GM20431 (cell line): ENCODE results near the gene OSBPL6.
"Not testable (repeated sequence)": the region's sequence is repeated elsewhere in the genome, so short reads cannot be mapped to it uniquely, and the experiment has no call there.

Experiments
- in situ Hi-C: fragments of 300-500 bp; cut with MseI, MboI; formaldehyde crosslinking; loops from one replicate; pipeline ENCODE4 v1.15.0; 2020; ENCODE audit warnings: low sequenced_read_pairs; ENCODE audit not compliant: unreplicated experiment

Gene OSBPL6

GRCh38 chr2:178385595-178386148 lies 191.4 kb downstream of the OSBPL6 start:
- in situ Hi-C loops: no loop called here

- in situ Hi-C loops: no loop called here
Observed at GRCh38 chr2:178386986-178387597, 192.8 kb downstream of the OSBPL6 start.

- in situ Hi-C loops: no loop called here
Observed at GRCh38 chr2:178388287-178388686, 194.0 kb downstream of the OSBPL6 start.

DNA sequence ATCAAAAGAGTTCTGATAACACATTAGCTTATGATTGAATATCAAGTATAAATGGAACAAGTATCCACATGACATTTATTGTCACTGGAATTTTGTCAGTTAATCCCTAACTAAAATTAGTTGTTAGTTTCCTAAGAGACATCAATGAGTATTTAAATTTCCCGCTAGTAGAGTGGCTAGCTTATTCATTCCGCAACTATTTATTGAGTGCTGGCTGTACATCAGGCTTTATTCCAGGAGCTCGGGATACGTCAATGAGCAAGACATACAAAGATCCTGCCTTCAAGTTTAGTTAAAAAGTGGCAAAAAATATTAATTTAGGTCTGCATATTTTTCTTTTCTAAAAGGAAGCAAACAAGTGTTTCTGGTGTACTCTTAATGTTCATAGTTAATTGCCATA lies 197.4 kb downstream of the OSBPL6 start:
- in situ Hi-C loops: no loop called here

DNA sequence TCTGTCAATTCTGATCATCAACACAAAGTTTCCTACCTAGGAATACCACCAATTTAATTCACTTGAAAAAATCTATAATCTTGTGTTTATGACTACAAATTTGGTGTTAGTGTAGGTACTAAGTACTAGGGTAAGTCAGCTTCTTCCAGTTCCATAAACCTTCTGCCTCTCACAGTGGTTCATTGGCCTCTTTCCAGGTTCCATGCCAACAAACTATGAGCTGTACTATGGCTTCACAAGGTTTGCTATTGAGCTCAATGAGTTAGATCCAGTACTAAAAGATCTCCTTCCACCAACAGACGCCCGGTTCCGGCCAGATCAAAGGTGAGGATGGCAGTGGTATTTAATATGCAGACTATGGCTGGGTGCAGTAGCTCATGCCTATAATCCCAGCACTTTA lies 197.9 kb downstream of the OSBPL6 start:
- in situ Hi-C loops: no loop called here

DNA sequence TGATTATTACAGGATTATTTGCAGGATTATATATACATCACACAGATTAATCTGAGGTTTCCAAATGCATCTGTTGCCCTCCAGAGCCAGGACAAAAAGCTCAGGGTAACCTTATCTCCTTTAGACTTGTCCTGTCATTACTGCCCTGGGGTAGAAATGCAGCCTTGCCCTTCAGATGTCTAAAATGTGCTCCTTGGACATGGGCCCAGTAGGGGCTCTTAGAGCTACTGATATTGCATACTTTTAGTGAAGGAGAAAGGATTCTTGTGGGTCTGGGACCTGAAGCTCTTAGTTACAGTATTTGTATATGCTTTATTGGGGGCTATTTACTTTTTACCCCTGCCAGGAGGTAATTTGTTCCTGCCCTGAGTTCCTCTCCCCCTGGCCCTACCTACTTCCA lies 200.5 kb downstream of the OSBPL6 start:
- in situ Hi-C loops: no loop called here

DNA sequence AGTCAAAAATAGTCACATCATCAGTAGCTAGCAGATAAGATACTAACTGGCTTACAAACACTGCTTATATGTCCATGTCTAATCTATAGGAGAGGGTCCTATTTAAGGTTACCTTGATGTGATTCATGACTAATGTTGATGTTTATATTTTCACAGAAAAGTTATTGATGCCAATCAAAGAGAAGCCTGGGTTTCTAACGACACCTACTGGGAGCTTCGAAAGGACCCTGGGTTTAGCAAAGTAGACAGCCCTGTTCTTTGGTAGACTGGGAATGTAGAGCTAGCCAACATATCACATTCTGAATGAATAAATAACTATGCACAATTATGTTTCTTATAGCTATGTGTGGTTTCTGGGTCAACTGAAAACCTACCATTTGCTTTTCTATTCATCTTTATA lies 201.0 kb downstream of the OSBPL6 start:
- in situ Hi-C loops: no loop called here

DNA sequence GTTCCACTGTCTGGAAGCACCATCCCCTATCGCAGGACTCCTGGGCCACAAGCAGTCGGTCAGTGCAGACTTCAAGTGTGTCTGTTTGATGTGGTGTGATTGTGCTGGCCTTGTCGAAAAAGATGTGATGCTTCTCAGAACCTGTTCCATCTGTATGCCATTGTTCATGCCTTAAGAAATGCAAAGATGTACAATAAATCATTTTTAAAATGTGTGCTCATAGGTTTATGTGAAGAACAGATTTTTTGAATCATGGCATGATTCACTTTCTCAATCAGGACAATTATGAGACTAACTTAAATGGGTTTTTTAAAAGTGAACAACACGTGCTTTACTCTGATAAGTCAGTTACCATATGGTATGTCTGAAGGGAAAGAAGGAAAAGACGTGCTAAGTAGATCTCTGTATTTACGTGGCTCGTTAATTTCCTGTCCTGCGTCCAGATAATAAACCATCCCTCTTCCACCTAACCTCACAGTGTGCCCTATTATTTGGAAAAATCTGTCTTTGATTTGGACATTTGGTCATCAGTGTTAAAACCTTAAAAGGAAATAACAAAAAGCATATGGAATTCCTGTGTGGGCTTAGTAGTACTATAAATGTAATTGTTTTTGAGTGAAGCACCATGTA lies 201.7 kb downstream of the OSBPL6 start:
- in situ Hi-C loops: no loop called here

DNA sequence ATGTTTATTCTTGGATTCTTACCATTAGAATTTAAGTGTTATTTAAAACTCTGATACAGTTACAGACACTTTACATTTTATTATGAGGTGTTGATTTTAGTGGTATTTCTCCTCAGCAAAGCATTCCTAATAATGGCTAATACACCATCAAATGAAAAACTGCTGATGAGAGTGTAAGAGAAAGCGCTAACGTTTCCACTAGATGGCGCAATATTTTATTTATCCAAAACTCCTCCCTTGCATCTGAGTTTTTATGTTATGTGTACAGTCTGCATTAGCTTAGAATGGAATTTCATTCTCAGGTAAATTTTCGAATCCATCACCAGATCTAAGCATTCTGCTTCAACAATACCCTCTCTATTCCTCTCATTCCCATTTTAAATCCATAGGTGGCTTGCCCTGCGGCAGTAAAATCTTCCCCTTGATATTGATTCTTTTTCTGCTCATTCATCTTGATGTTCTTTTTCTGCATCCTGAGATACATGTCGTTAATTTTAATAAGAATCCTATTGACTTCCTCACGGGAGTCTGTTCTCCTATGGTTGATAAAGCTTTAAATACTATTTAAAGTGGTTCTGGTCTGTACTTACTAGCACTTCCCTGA lies 202.8 kb downstream of the OSBPL6 start:
- in situ Hi-C loops: no loop called here

DNA sequence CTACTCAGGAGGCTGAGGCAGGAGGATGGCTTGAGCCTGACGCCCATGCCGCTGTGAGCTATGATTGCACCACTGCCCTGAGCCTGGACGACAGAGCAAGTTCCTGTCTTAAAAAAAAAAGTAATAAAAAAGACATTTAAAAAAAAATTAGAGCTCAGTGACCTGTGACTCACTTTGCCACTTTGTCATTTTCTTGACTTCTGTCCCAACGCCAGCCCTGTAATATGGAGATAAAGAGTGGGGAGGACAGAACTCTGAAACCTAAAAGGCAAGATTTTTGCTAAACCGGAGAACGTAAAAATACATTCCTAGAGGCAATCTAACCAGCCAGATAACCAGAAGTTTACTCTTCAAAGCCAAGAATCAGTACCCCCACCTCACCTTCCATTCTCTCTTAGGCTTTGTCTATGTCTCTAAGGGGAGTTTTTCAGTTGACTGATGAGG lies 207.7 kb downstream of the OSBPL6 start:
- in situ Hi-C loops: no loop called here

DNA sequence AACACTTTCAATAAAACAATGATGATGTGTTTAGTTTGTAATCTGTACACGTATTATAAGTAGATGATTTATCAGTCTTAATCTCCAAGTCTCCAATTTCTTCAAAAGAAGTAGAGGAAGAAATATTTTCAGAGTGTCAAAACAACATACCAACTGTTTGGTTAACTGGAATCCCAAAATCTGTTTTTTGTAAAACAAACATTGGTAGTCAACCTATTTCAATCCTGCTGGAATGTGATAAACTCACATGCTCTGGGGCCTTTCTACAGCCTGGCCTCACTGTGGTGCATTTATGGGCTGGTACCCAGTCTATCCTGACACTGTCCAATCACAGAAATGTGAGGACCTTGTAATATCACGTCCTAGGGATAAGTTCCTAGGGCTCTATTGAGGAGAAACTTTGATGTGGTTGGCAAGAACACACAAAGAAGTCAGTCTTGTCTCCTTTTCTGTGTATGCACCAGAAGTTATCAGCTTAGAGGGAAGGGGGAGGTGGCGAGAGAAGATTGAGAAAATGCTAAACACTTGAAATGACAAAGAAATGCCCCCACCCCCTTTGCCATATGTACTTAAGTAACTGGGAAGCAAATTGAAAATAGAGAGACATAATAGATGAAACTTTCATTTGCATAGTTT lies 209.5 kb downstream of the OSBPL6 start:
- in situ Hi-C loops: no loop called here

GRCh38 chr2:178404368-178404767 lies 210.1 kb downstream of the OSBPL6 start:
- in situ Hi-C loops: no loop called here

DNA sequence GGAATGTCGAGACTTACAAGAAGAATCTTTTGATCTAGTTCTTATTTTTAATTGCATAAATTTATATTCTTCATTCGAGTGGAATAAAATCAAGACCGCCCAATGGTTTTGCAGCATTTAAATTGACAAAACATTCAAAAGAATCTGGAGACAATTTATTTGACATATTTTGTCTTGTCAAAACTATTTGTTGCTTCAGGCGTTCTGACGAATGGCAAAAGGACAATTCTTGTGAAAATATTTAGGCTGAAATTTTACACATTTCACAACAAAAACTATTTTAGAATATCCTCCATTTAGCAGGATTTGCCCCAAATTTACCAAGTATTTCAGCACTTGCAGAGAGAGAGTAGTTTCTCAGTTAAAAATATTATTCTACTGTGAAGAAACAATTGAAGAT lies 214.9 kb downstream of the OSBPL6 start:
- in situ Hi-C loops: no loop called here

DNA sequence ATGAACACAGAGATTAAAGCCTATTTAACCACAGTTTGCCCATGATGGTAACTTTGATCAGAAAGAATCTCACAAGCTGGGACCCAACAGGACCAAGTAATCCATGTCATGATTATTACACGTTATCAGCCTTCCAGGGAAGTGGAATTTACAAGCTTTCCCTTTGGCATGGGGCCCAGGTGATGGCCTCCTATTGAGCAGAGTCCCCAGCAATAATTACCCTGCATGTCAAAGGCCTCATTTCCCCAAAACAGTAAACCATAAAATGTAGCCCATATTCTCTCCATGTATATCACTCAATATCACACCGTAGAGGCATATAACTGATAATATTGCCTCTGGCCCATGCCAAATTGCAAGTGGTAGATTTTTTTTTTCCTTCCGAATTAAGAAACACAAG lies 217.7 kb downstream of the OSBPL6 start:
- in situ Hi-C loops: no loop called here

DNA sequence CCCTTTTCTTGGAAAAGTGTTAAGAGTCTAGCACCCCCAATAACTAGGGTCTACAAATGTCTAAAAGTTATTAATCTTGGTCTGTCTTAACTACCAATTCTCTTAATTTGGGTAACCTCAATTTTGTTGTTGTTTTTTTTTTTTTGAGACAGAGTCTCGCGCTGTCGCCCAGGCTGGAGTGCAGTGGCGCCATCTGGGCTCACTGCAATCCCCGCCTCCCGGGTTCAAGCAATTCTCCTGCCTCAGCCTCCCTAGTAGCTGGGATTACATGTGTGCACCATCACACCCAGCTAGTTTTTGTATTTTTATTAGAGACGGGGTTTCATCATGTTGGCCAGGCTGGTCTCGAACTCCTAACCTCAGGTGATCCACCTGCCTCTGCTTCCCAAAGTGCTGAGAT lies 218.1 kb downstream of the OSBPL6 start:
- in situ Hi-C loops: not testable (repeated sequence)

DNA sequence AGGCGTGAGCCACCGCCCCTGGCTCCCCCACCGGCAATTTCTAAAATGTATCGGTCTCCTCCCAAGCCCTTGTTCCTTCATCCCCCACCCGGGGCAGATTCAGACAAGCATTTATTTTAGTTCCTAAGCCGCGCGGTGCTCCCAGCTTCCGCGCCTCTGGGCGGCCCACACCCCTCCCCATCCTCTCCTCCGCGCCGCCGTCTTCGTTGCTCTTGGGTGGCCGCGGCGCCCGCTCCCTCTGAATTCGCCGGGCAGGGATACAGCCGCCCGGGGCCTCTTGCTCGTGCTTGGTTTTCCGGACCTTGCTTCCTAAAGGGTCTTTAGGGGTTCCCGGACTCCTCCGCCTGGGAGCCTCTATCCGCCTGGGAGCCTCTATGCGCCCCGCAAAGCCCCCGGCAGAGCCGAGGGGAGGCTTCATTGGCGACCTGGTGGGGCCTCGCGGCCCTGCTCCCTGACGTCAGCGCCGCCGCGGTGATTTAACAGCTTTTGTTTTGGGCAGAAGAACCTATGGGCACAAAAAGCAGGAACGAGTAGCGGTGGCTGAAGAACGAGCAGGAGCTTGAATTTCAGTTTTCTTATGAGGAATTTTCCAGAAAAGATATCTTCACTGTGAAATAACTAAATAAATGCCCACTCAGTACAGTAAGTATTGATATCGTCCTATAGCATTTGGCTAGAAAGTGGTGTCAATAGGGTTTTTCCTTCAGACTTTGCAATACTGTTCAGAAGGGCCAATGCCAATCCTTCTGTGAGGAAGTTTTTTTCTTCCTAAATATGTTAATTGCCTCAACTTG lies 219.4 kb downstream of the OSBPL6 start:
- in situ Hi-C loops: no loop called here

DNA sequence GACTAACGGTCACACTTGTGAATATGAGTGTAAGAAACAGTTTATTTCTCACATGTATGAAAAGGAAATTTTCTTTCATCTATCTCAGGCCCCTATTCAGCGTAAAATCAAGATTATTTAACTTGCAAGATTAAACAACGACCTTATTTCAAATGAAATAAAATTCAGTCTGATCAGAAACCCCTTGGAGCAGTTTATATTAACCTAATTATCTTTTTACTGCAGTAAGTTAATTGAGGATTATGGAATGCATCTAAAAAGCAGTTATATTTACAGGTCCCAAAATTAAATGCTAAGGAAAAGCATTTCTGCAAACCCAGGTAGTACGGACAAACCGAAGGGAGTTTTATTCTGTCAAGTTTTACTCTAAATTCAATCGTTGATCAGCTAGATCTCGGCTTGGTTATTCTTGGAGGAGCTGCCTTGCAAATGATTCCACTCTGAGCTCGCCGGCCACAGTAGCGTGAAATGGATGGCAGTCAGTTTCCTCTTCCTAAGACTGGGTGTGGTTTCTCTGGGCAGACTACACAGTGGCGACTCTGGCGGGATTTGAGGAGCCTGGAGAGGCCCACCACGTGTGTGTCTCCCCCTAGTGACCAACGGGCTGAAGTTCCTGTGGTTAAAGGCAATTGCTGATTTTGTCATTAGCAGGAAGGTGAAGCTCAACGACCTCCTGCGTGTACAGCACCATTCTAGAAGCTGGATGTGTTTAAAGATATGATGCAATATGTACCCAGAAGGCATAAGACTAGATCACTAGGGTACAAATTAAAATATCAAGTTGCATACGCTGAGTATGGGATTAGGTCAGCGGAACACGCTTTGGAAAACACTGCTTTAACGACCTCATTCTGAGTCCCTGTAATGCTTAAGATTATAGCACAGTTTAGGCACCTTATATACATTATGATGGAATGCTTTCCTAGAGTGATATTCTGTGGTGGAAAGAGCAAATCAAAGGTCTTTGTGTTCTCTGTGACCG lies 220.2 kb downstream of the OSBPL6 start:
- in situ Hi-C loops: no loop called here

- in situ Hi-C loops: no loop called here
Observed at GRCh38 chr2:178415979-178416378, 221.7 kb downstream of the OSBPL6 start.

GRCh38 chr2:178417916-178418315 lies 223.6 kb downstream of the OSBPL6 start:
- in situ Hi-C loops: no loop called here
